Measurements from ENCODE around the gene KCNE3. TPM values are rescaled to one million over a fixed set of nuclear protein-coding genes. Genes with fewer than 3 reads are reported as not detected.

Gene KCNE3
- total and polyA plus RNA-seq, 2 of the 4 experiments (the other 2 are of a cell fraction), result 0.05 to 0.18 TPM

GRCh38 chr11:74427384-74427886 lies 39.9 kb downstream of the KCNE3 start:
- Histone ChIP-seq H3K14ac (replicated peaks; ENCODE audit: low read depth, low read length) (no peak overlapping the region), H4K8ac (ENCODE audit: low read depth in 2 of 2, low read length in 2 of 2) (no peak overlapping the region), H4K20me1 (ENCODE audit: insufficient read depth, low read length) (no peaks in the 10 kb centered on the region), H2BK5ac (ENCODE audit: low read depth, low read length, poor library complexity, severe bottlenecking) (no peak overlapping the region), H3K79me1 (ENCODE audit: low read depth in 1 of 2, low read length in 2 of 2) (no peaks in the 10 kb centered on the region), H2BK15ac (ENCODE audit: low read depth, low read length) (no peak overlapping the region), H3K4me2 (ENCODE audit: low read depth, low read length) (no peak overlapping the region), H3K9me1 (ENCODE audit: insufficient read depth, low read length) (no peaks in the 10 kb centered on the region), H3K27me3 (ENCODE audit: control insufficient read depth, insufficient read depth, low read length) (no peaks in the 10 kb centered on the region; the same call in 1 of the 2 replicates), H3K4ac (ENCODE audit: low read depth, low read length) (no peak overlapping the region), H3K18ac (ENCODE audit: low read depth, low read length) (no peak overlapping the region), H3K56ac (ENCODE audit: extremely low read depth, insufficient read depth, low read length) (no peak overlapping the region), H2AK5ac (ENCODE audit: low read depth, low read length) (no peak overlapping the region), H2AK9ac (replicated peaks; ENCODE audit: low read depth, low read length, poor library complexity) (no peak overlapping the region), H4K5ac (ENCODE audit: low read depth, low read length) (no peak overlapping the region), H2AFZ (replicated peaks; ENCODE audit: low read length, poor library complexity) (no peak overlapping the region), H3K36me3 (ENCODE audit: control insufficient read depth, insufficient read depth, low read length) (no peaks in the 10 kb centered on the region), H3K9ac (ENCODE audit: low read depth, low read length) (no peak overlapping the region), H3K23ac (ENCODE audit: low read depth, low read length) (no peak overlapping the region), H3K27ac (ENCODE audit: insufficient read depth, low read length) (no peak overlapping the region), H3K9me3 (ENCODE audit: control insufficient read depth, insufficient read depth, low read length) (peaks cover 3% of the 10 kb centered on the region; the same call in 1 of the 2 replicates), H4K91ac (ENCODE audit: insufficient read depth, low read depth, low read length) (no peak overlapping the region), H3K4me3 (ENCODE audit: insufficient read depth, low read depth, low read length) (no peak overlapping the region), H3K4me1 (ENCODE audit: control insufficient read depth, insufficient read depth, low read length) (no peaks in the 10 kb centered on the region), H2BK20ac (ENCODE audit: low read depth, low read length) (no peak overlapping the region), H2BK120ac (ENCODE audit: low read depth, low read length) (no peak overlapping the region)
- in situ Hi-C loops (cut with MboI; ENCODE audit: low sequenced_read_pairs), result no loop called here
- DNase-seq (peak; percentile 21), ATAC-seq (ENCODE audit: low read depth) (no peak)
- TF ChIP-seq MAZ (IDR thresholded peaks at IDR 0.05; ENCODE audit: borderline replicate concordance, low read depth, low read length), result no peak
- no peak for TF ChIP-seq CEBPB (IDR thresholded peaks at IDR 0.05; ENCODE audit: low read depth, low read length)
- ChIA-PET POLR2A (ENCODE audit: unreplicated experiment) (no interaction called here), CTCF (interaction anchor here (0.8 kb wide), 1 partner anchor 10 kb away, joined by 5 read pairs; no protein-coding TSS in a partner anchor)
- dilution Hi-C loops (cut with HindIII; ENCODE audit: low sequenced_read_pairs, unreplicated experiment), result no loop called here
- WGBS, 2 experiments (ENCODE audit: extremely low coverage in 2 of 2, insufficient read length in 1 of 2), result no CpG with 5 or more reads among the region's 4 CpGs
- no TSS peak for BruUV-seq (replicated peaks)
- intact Hi-C loops (cut with micrococcal nuclease), result no loop called here
